ENCODE data around the gene PPFIA1.

Gene PPFIA1

DNA sequence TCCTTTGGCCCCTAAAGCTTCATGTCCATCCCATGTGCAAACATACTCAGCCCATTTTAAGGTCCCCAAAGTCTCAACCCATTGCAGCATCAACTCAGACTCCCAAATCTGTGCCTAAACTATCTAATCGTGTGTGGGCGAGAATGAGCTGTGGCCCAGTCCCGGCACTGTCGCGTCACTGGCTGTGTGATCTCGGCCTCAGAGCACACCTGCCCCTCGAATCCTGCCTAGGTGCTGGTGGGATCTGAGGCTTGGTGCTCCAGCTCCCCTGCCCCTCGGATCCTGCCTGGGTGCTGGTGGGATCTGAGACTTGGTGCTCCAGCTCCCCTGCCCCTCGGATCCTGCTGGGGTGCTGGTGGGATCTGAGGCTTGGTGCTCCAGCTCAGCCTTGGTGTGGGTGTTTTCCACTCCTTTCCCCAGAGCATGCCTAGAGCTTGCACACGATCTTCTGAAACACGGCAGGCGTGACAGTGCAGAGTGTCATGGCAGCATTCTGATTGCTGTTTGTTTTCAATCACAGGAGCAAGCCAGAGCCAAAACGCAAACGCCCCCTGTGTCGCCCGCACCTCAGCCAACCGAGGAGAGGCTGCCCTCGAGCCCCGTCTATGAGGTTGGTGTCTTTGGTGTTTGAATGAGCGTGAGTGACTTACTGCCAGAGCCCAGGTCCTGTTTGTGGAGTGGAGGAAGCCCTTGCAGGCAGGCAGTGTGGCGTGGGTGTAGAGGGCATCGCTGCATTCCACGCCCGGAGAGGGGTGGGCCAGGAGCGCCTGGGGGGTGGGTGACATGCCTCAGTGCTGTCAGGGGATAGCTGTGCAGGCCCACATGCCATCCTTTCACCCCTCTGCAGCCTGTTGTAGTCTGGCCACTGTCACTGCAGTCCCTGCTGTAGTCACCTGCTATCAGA, 160.4 kb downstream of the PPFIA1 start:
- DNase-seq (ENCODE audit: low read depth in 2 of 3, low spot score in 2 of 3), result no peak

DNA sequence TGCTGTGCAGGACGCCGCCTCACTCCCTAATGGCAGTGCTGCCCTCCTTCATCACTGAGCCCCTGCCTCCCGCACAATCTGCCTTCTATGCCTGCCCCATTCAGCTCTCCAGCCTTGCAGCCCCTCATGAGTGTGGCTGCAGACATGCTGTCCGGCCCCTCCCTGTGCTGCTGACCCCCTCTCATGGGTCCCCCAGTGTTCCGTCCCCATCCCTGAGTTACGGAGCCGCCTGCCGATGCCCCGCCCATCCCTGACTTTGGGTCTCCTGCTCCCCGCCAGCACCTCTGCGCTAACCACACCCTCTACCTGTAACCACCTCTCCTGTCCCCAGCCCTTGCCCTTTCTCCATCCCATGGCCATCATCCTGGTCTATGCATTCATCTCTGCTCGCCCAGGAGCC, 161.1 kb downstream of the PPFIA1 start:
- no peak for DNase-seq (ENCODE audit: low read depth in 2 of 3, low spot score in 2 of 3)

GRCh38 chr11:70432065-70432464, 161.6 kb downstream of the PPFIA1 start:
- no peak for DNase-seq (ENCODE audit: low read depth in 2 of 3, low spot score in 2 of 3)

DNA sequence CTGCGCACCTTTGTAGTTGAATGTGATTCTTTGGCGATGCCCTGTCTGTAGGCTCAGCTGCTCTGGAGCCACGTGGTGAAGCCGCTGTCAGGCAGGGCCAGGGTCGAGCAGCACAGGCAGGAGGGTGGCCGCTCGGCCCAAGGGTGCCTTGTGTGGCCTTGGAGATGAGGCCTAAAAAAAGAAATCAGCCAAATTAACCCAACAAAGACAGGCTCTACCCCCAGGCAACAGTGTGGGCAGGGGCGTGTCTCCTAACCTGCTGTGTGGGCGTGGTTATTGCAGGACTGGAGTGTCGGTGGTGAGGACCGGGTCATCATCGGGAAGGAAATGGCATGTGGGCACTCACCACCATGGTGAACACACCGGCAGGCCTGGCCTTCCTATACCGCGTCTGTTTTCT, 162.1 kb downstream of the PPFIA1 start:
- DNase-seq (ENCODE audit: low read depth in 2 of 3, low spot score in 2 of 3), result no peak

DNA sequence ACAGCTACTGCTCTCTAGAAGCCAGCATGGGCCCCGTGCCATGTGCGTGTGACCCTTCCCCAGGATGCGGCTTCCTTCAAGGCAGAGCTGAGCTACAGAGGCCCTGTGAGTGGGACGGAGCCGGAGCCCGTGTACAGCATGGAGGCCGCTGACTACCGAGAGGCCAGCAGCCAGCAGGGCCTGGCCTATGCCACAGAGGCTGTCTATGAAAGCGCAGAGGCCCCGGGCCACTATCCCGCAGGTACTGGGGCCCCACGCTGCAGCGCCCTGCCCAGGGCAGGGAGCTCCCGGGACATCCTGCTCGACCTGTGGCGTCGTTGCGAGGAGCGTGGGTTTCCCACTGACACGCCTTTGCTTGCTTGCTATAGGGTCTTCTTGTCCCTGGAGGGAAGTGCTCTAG, 162.5 kb downstream of the PPFIA1 start:
- no peak for DNase-seq (ENCODE audit: low read depth in 2 of 3, low spot score in 2 of 3)

DNA sequence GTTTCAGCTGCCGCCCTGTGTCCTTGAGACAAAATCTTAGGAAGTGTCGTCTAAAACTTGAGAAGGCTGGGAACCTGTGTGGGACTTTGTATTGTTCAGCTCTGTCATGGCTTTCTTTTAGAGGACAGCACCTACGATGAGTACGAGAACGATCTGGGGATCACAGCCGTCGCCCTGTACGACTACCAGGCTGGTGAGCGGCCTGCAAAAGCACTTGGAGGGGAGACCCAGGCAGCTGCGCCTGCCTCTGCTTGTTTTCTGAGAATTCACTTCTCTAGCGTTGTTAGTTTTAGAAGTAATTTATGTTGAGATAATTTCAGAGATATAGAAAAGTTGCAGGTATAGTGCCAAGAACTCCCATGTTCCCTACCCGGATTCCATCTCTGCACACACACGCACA, 163.0 kb downstream of the PPFIA1 start:
- no peak for DNase-seq (ENCODE audit: low read depth in 2 of 3, low spot score in 2 of 3)
